GM12878 (cell line): ENCODE data around the gene SEPTIN11. TPM values are rescaled to one million over a fixed set of nuclear protein-coding genes. Genes with fewer than 3 reads are reported as not detected.

Source experiments
- CBX3 ChIP-seq: fragments of 200-600 bp; sonication (generic); IDR thresholded peaks from 2 replicates; pipeline ENCODE4 v1.6.1; 2016; ENCODE audit warnings: low read depth, borderline replicate concordance
- CBX5 ChIP-seq: sonication (generic); IDR thresholded peaks from 2 replicates; pipeline ENCODE4 v1.6.1; 2016; ENCODE audit warnings: low read depth, moderate library complexity, mild to moderate bottlenecking, inconsistent platforms
- CHD2 ChIP-seq: IDR thresholded peaks from 2 replicates; pipeline ENCODE4 v1.6.1; 2011; ENCODE audit warnings: low read depth, low read length, improper control_type of control experiment, borderline replicate concordance
- E2F4 ChIP-seq: IDR thresholded peaks from 2 replicates; pipeline ENCODE4 v1.6.1; 2012; ENCODE audit warnings: low read depth, low read length, improper control_type of control experiment
- EED ChIP-seq: sonication (generic); IDR thresholded peaks from 2 replicates; pipeline ENCODE4 v1.6.1; 2016; ENCODE audit warnings: antibody characterized with exemption, low read depth
- EGR1 ChIP-seq, 2 experiments: IDR thresholded peaks; 1 replicate in 1 of 2; 2 replicates in 1 of 2; pipeline ENCODE4 v1.6.1; 2011 to 2012; ENCODE audit warnings: low read depth in 2 of 2, low read length in 2 of 2, borderline replicate concordance in 1 of 2, mild to moderate bottlenecking in 1 of 2, moderate library complexity in 1 of 2
- ETV6 ChIP-seq, 2 experiments: fragments of 450-650 bp in 1 of 2; IDR thresholded peaks in 1 of 2; conservative IDR thresholded peaks in 1 of 2; 2 replicates each; pipeline ENCODE4 v1.6.1; 2014; ENCODE audit warnings: antibody characterized with exemption in 1 of 2, borderline replicate concordance in 1 of 2, low read depth in 1 of 2, mild to moderate bottlenecking in 1 of 2, moderate library complexity in 1 of 2
- FOXK2 ChIP-seq: fragments of 450-650 bp; IDR thresholded peaks from 2 replicates; pipeline ENCODE4 v1.6.1; 2017; ENCODE audit warnings: mild to moderate bottlenecking, moderate library complexity
- GATAD2B ChIP-seq: fragments of 450-650 bp; conservative IDR thresholded peaks from 2 replicates; pipeline ENCODE4 v1.6.1; 2017; ENCODE audit warnings: low read depth, mild to moderate bottlenecking, moderate library complexity
- HDGF ChIP-seq: fragments of 450-650 bp; IDR thresholded peaks from 2 replicates; pipeline ENCODE4 v1.6.1; 2016; ENCODE audit warnings: antibody characterized with exemption
- IKZF1 ChIP-seq: fragments of 450-650 bp; conservative IDR thresholded peaks from 2 replicates; pipeline ENCODE4 v1.6.1; 2017; ENCODE audit warnings: antibody characterized with exemption, mild to moderate bottlenecking
- IRF3 ChIP-seq: fragments of 450-650 bp; IDR thresholded peaks from 2 replicates; pipeline ENCODE4 v1.6.1; 2014; ENCODE audit warnings: mild to moderate bottlenecking
- KDM1A ChIP-seq: fragments of 200-600 bp; sonication (generic); IDR thresholded peaks from 2 replicates; pipeline ENCODE4 v1.6.1; 2016; ENCODE audit warnings: borderline replicate concordance
- NR2F1 ChIP-seq: fragments of 450-650 bp; conservative IDR thresholded peaks from 2 replicates; pipeline ENCODE4 v1.6.1; 2017; ENCODE audit warnings: mild to moderate bottlenecking
- RAD51 ChIP-seq: fragments of 450-650 bp; IDR thresholded peaks from 2 replicates; pipeline ENCODE4 v1.6.1; 2016; ENCODE audit warnings: moderate library complexity, mild to moderate bottlenecking, inconsistent platforms
- RFX5 ChIP-seq: IDR thresholded peaks from 2 replicates; pipeline ENCODE4 v1.6.1; 2011; ENCODE audit warnings: low read depth, low read length, improper control_type of control experiment
- SP1 ChIP-seq: IDR thresholded peaks from one replicate; pipeline ENCODE4 v1.6.1; 2011; ENCODE audit warnings: low read depth, low read length
- USF2 ChIP-seq: IDR thresholded peaks from 2 replicates; pipeline ENCODE4 v1.6.1; 2011; ENCODE audit warnings: low read depth, low read length, improper control_type of control experiment, borderline replicate concordance
- YY1 ChIP-seq: IDR thresholded peaks from 2 replicates; pipeline ENCODE4 v1.6.1; 2011; ENCODE audit warnings: low read depth, mild to moderate bottlenecking, low read length
- ZNF687 ChIP-seq: fragments of 450-650 bp; IDR thresholded peaks from 2 replicates; pipeline ENCODE4 v1.6.1; 2017; ENCODE audit warnings: mild to moderate bottlenecking, moderate library complexity
- ZZZ3 ChIP-seq: IDR thresholded peaks from 2 replicates; pipeline ENCODE4 v1.6.1; 2011; ENCODE audit warnings: low read depth; ENCODE audit not compliant: control insufficient read depth, insufficient read length
- polyA plus RNA-seq, 11 experiments: library from polyadenylated mRNA; depleted of rRNA in 4 of 11; unstranded in 6 of 11; stranded (reverse) in 5 of 11; fragments of >200 nt; fragmentation: Nextera tagmentation in 4 of 11; fragmentation: Illumina TruSeq in 1 of 11; extraction: Ambion mirVana in 4 of 11; extraction: Trizol in 1 of 11; gene quantifications; 1 replicate in 1 of 11; 2 replicates in 10 of 11; pipeline versions ENCODE4 v1.2.1 to v1.2.3, GENCODE V29; 2011 to 2016; ENCODE audit warnings: inconsistent platforms in 2 of 11, missing spikeins in 2 of 11, low read depth in 1 of 11
- total RNA-seq, 4 experiments: library from RNA; depleted of rRNA in 3 of 4; stranded (reverse); fragments of >200 nt in 3 of 4; fragmentation: Illumina TruSeq in 1 of 4; extraction: Trizol in 1 of 4; gene quantifications; 2 replicates each; pipeline versions ENCODE4 v1.2.1 to v1.2.3, GENCODE V29; 2013 to 2021

SEPTIN11 gene
- total and polyA plus RNA-seq, 10 of the 15 experiments (the other 5 are each of a cell fraction or from before 2014, with no cell fraction given): 24.7 to 160 (median 91.3) TPM

GRCh38 chr4:76948443-76949275, 893 bp upstream of the SEPTIN11 start (continued):
- TF ChIP-seq ZZZ3 (no peak), SP1 (peak; percentile 47), RAD51 (peak; percentile 78), GATAD2B (peak; percentile 60; the same call in 1 of the 2 replicates), HDGF (peak; percentile 82), USF2 (no peak; the same call in 1 of the 2 replicates), IRF3 (0 out of 2 replicates have a peak, but pooled peaks have one; percentile 23), NR2F1 (no peak), EED (no peak), FOXK2 (peak; percentile 36), CHD2 (0 out of 2 replicates have a peak, but pooled peaks have one; percentile 40), CBX5 (peak; percentile 74; the same call in 1 of the 2 replicates), KDM1A (no peak), CBX3 (no peak), YY1 (peak; percentile 87), E2F4 (no peak), IKZF1 (peak; percentile 51), RFX5 (peak; percentile 15; the same call in 1 of the 2 replicates), ZNF687 (peak; percentile 67; the same call in 1 of the 2 replicates), ETV6 (conservative IDR thresholded peaks at IDR 0.05 in 1 of 2, IDR thresholded peaks at IDR 0.05 in 1 of 2; ENCODE audit: borderline replicate concordance in 1 of 2, low read depth in 1 of 2) (0 out of 4 replicates have a peak, but pooled peaks of 1 of the 2 experiments have one; percentile 20), EGR1 (IDR thresholded peaks at IDR 0.05; ENCODE audit: borderline replicate concordance in 1 of 2, low read depth in 2 of 2, low read length in 2 of 2) (peak in 1 of 2 experiments; percentile 88; a peak in 2 of 3 replicates)
